Measurements from ENCODE around the gene DERL3.
A peak's percentile ranks its signal among the peaks of the same experiment; 100 is the strongest.

DERL3 gene

GRCh38 chr22:23824476-23825245 lies 14.1 kb downstream of the DERL3 start:
- Histone ChIP-seq H3K4me3 (ENCODE audit: low read length in 2 of 2) (no peak overlapping the region), H3K9ac (ENCODE audit: low read depth in 1 of 2, low read length in 2 of 2) (no peak overlapping the region), H3K27ac (ENCODE audit: low read depth in 2 of 2, low read length in 2 of 2) (no peak overlapping the region), H3K27me3 (ENCODE audit: control insufficient read depth in 2 of 2, insufficient read depth in 2 of 2, low read length in 2 of 2) (no peaks in the 10 kb centered on the region), H3K9me3 (ENCODE audit: control insufficient read depth in 2 of 2, low read length in 2 of 2) (no peaks in the 10 kb centered on the region), H3K4me1 (ENCODE audit: control insufficient read depth in 2 of 2, insufficient read depth in 2 of 2, low read length in 2 of 2) (peaks cover 0 to 4% of the 10 kb centered on the region in 2 donors), H3K36me3 (ENCODE audit: control insufficient read depth in 2 of 2, insufficient read depth in 2 of 2, low read length in 2 of 2) (peaks cover 68 to 78% of the 10 kb centered on the region in 2 donors)

GRCh38 chr22:23823331-23823791 lies 15.4 kb downstream of the DERL3 start:
- Histone ChIP-seq H3K27ac (ENCODE audit: low read depth in 2 of 2, low read length in 2 of 2) (no peak overlapping the region), H3K4me1 (ENCODE audit: control insufficient read depth in 2 of 2, insufficient read depth in 2 of 2, low read length in 2 of 2) (peaks cover 0 to 4% of the 10 kb centered on the region in 2 donors), H3K9me3 (ENCODE audit: control insufficient read depth in 2 of 2, low read length in 2 of 2) (no peaks in the 10 kb centered on the region), H3K27me3 (ENCODE audit: control insufficient read depth in 2 of 2, insufficient read depth in 2 of 2, low read length in 2 of 2) (no peaks in the 10 kb centered on the region), H3K9ac (ENCODE audit: low read depth in 1 of 2, low read length in 2 of 2) (no peak overlapping the region), H3K36me3 (ENCODE audit: control insufficient read depth in 2 of 2, insufficient read depth in 2 of 2, low read length in 2 of 2) (peaks cover 63 to 70% of the 10 kb centered on the region in 2 donors), H3K4me3 (ENCODE audit: low read length in 2 of 2) (no peak overlapping the region)

DNA sequence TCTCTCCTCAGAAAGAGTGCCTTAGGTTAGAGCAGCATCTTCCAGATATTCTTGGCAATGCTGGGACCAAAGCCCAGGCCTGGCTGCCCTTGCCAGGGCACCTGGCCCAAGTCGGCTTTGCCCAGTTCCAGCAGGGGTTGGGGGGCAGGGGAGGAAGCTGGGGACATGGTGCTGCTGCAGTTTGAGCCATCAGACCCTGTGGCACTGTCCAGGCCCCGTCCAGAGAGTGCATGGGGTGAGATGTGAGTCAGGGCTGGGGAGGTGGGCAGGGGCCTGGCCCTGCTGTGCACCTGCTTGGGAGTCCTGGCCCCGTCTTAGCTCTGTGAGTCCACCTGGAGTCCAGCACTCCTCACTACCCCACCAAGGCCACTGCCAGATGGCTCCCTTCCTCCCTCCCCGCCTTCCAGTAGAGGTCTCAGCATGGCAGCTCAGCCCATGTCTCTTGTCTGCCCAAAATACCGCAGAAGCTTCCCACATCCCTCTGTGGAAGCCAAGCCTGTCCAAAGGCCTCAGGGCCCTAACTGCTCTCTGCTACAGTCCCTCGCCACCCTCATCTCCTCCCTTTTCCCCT lies 16.6 kb downstream of the DERL3 start:
- H3K27ac ChIP-seq (ENCODE audit: low read depth in 2 of 2, low read length in 2 of 2) = no peak overlapping the region
- H3K4me1 ChIP-seq (ENCODE audit: control insufficient read depth in 2 of 2, insufficient read depth in 2 of 2, low read length in 2 of 2) = peaks cover 0 to 4% of the 10 kb centered on the region in 2 donors
- no peak overlapping the region for H3K4me3 ChIP-seq (ENCODE audit: low read length in 2 of 2)
- peaks cover 64 to 67% of the 10 kb centered on the region in 2 donors for H3K36me3 ChIP-seq (ENCODE audit: control insufficient read depth in 2 of 2, insufficient read depth in 2 of 2, low read length in 2 of 2)
- no peak overlapping the region for H3K9ac ChIP-seq (ENCODE audit: low read depth in 1 of 2, low read length in 2 of 2)
- H3K9me3 ChIP-seq (ENCODE audit: control insufficient read depth in 2 of 2, low read length in 2 of 2) = no peaks in the 10 kb centered on the region
- no peaks in the 10 kb centered on the region for H3K27me3 ChIP-seq (ENCODE audit: control insufficient read depth in 2 of 2, insufficient read depth in 2 of 2, low read length in 2 of 2)

- no peaks in the 10 kb centered on the region for H3K27me3 ChIP-seq (ENCODE audit: control insufficient read depth in 2 of 2, insufficient read depth in 2 of 2, low read length in 2 of 2)
- H3K4me1 ChIP-seq (ENCODE audit: control insufficient read depth in 2 of 2, insufficient read depth in 2 of 2, low read length in 2 of 2) = peaks cover 0 to 4% of the 10 kb centered on the region in 2 donors
- no peaks in the 10 kb centered on the region for H3K9me3 ChIP-seq (ENCODE audit: control insufficient read depth in 2 of 2, low read length in 2 of 2)
- H3K9ac ChIP-seq (ENCODE audit: low read depth in 1 of 2, low read length in 2 of 2) = no peak overlapping the region
- H3K27ac ChIP-seq (ENCODE audit: low read depth in 2 of 2, low read length in 2 of 2) = peak overlapping the region in 1 of 2 donors; percentile 61
- H3K4me3 ChIP-seq (ENCODE audit: low read length in 2 of 2) = no peak overlapping the region
- peaks cover 67 to 70% of the 10 kb centered on the region in 2 donors for H3K36me3 ChIP-seq (ENCODE audit: control insufficient read depth in 2 of 2, insufficient read depth in 2 of 2, low read length in 2 of 2)
Observed at GRCh38 chr22:23820748-23821211, 18.0 kb downstream of the DERL3 start.

- peaks cover 0 to 4% of the 10 kb centered on the region in 2 donors for H3K4me1 ChIP-seq (ENCODE audit: control insufficient read depth in 2 of 2, insufficient read depth in 2 of 2, low read length in 2 of 2)
- peaks cover 50 to 54% of the 10 kb centered on the region in 2 donors for H3K36me3 ChIP-seq (ENCODE audit: control insufficient read depth in 2 of 2, insufficient read depth in 2 of 2, low read length in 2 of 2)
- H3K9me3 ChIP-seq (ENCODE audit: control insufficient read depth in 2 of 2, low read length in 2 of 2) = no peaks in the 10 kb centered on the region
- H3K4me3 ChIP-seq (ENCODE audit: low read length in 2 of 2) = no peak overlapping the region
- H3K27me3 ChIP-seq (ENCODE audit: control insufficient read depth in 2 of 2, insufficient read depth in 2 of 2, low read length in 2 of 2) = no peaks in the 10 kb centered on the region
- H3K27ac ChIP-seq (ENCODE audit: low read depth in 2 of 2, low read length in 2 of 2) = no peak overlapping the region
- no peak overlapping the region for H3K9ac ChIP-seq (ENCODE audit: low read depth in 1 of 2, low read length in 2 of 2)
Observed at GRCh38 chr22:23818541-23818940, 20.3 kb downstream of the DERL3 start.

- Histone ChIP-seq H3K9me3 (ENCODE audit: control insufficient read depth in 2 of 2, low read length in 2 of 2) (no peaks in the 10 kb centered on the region), H3K36me3 (ENCODE audit: control insufficient read depth in 2 of 2, insufficient read depth in 2 of 2, low read length in 2 of 2) (peaks cover 41% of the 10 kb centered on the region in 2 donors), H3K9ac (ENCODE audit: low read depth in 1 of 2, low read length in 2 of 2) (no peak overlapping the region), H3K27me3 (ENCODE audit: control insufficient read depth in 2 of 2, insufficient read depth in 2 of 2, low read length in 2 of 2) (no peaks in the 10 kb centered on the region), H3K4me3 (ENCODE audit: low read length in 2 of 2) (no peak overlapping the region), H3K4me1 (ENCODE audit: control insufficient read depth in 2 of 2, insufficient read depth in 2 of 2, low read length in 2 of 2) (peaks cover 0 to 4% of the 10 kb centered on the region in 2 donors), H3K27ac (ENCODE audit: low read depth in 2 of 2, low read length in 2 of 2) (no peak overlapping the region)
Observed at GRCh38 chr22:23817146-23817545, 21.7 kb downstream of the DERL3 start.

GRCh38 chr22:23816156-23816976 lies 22.4 kb downstream of the DERL3 start:
- Histone ChIP-seq H3K36me3 (ENCODE audit: control insufficient read depth in 2 of 2, insufficient read depth in 2 of 2, low read length in 2 of 2) (peaks cover 41% of the 10 kb centered on the region in 2 donors), H3K27me3 (ENCODE audit: control insufficient read depth in 2 of 2, insufficient read depth in 2 of 2, low read length in 2 of 2) (no peaks in the 10 kb centered on the region), H3K27ac (ENCODE audit: low read depth in 2 of 2, low read length in 2 of 2) (no peak overlapping the region), H3K4me3 (ENCODE audit: low read length in 2 of 2) (no peak overlapping the region), H3K9me3 (ENCODE audit: control insufficient read depth in 2 of 2, low read length in 2 of 2) (no peaks in the 10 kb centered on the region), H3K9ac (ENCODE audit: low read depth in 1 of 2, low read length in 2 of 2) (no peak overlapping the region), H3K4me1 (ENCODE audit: control insufficient read depth in 2 of 2, insufficient read depth in 2 of 2, low read length in 2 of 2) (peaks cover 0 to 4% of the 10 kb centered on the region in 2 donors)

DNA sequence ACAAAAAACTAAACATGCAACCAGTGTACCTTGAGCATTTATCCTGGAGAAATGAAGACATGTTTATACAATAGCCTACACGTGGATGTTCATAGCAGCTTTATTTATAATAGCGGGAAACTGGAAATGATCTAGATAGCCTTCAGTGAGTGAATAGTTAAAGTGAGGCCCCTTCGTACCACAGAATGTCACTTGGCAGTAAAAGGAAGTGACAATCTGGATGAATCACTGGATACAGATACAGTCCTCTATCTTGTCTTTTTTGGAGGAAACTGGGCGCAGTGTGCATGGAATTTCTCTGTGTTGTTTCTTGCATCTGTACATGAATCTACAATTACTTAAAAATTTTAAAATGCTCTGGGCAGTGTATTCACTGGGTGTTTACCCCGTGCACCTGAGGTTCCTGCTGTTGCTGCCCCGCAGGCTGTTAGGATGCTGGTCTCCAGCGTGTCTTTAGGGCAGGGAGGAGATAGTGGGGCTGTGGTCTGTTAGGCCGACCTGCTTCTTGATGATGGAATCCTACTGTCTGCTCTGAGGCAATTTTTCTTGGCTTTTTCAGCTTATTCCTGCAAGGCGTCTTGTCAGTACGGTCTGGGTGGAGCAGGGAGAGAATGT lies 23.2 kb downstream of the DERL3 start:
- Histone ChIP-seq H3K36me3 (ENCODE audit: control insufficient read depth in 2 of 2, insufficient read depth in 2 of 2, low read length in 2 of 2) (peaks cover 42% of the 10 kb centered on the region in 2 donors), H3K27me3 (ENCODE audit: control insufficient read depth in 2 of 2, insufficient read depth in 2 of 2, low read length in 2 of 2) (no peaks in the 10 kb centered on the region), H3K4me1 (ENCODE audit: control insufficient read depth in 2 of 2, insufficient read depth in 2 of 2, low read length in 2 of 2) (peaks cover 0 to 3% of the 10 kb centered on the region in 2 donors), H3K27ac (ENCODE audit: low read depth in 2 of 2, low read length in 2 of 2) (no peak overlapping the region), H3K4me3 (ENCODE audit: low read length in 2 of 2) (no peak overlapping the region), H3K9ac (ENCODE audit: low read depth in 1 of 2, low read length in 2 of 2) (no peak overlapping the region), H3K9me3 (ENCODE audit: control insufficient read depth in 2 of 2, low read length in 2 of 2) (no peaks in the 10 kb centered on the region)

DNA sequence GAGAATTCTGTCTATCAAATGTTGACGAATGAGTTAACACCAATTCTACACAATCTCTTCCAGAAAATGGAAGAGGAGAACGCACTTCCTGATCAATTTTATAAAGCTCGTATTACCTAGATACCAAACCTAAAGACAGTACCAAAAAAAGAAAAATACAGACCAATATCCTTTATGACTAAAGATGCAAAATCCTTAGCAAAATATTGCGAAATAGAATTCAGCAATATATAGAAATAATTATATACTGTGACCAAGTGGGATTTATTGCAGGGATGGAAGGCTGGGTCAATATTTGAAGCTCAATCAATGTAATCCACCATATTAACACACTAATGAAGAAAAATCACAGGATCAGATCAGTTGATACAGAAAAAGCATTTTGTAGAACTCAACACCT lies 26.4 kb downstream of the DERL3 start:
- Histone ChIP-seq H3K4me1 (ENCODE audit: control insufficient read depth in 2 of 2, insufficient read depth in 2 of 2, low read length in 2 of 2) (no peaks in the 10 kb centered on the region), H3K27ac (ENCODE audit: low read depth in 2 of 2, low read length in 2 of 2) (no peak overlapping the region), H3K4me3 (ENCODE audit: low read length in 2 of 2) (no peak overlapping the region), H3K9ac (ENCODE audit: low read depth in 1 of 2, low read length in 2 of 2) (no peak overlapping the region), H3K27me3 (ENCODE audit: control insufficient read depth in 2 of 2, insufficient read depth in 2 of 2, low read length in 2 of 2) (no peaks in the 10 kb centered on the region), H3K9me3 (ENCODE audit: control insufficient read depth in 2 of 2, low read length in 2 of 2) (no peaks in the 10 kb centered on the region), H3K36me3 (ENCODE audit: control insufficient read depth in 2 of 2, insufficient read depth in 2 of 2, low read length in 2 of 2) (peaks cover 31 to 35% of the 10 kb centered on the region in 2 donors)
